IMR-90 (cell line): ENCODE measurements around the gene EOLA2. TPM values are rescaled to one million over a fixed set of nuclear protein-coding genes. Genes with fewer than 3 reads are reported as not detected.

Source experiments
- ATAC-seq: fragments of 200-7000 bp; cut with Tn5 transposase; 2 replicates; pipeline ENCODE4 v1.9.1; 2020; ENCODE audit warnings: low read depth, mild to moderate bottlenecking, moderate library complexity
- BruUV-seq: library from RNA; stranded (reverse); fragments of 400-500 nt; replicated peaks from 2 replicates; lab custom pipeline; 2021; lab: Mats Ljungman, UMichigan
- CTCF ChIA-PET: fragments of 300-600 bp; formaldehyde crosslinking; extraction: SDS; loops from one replicate; lab custom pipeline; 2021; ENCODE audit warnings: antibody characterized with exemption; lab: Yijun Ruan, JAX
- POLR2A ChIA-PET: fragments of 300-600 bp; sonication (Branson Sonifier 250); formaldehyde crosslinking; loops from one replicate; lab custom pipeline; 2022; ENCODE audit warnings: antibody characterized with exemption; ENCODE audit not compliant: unreplicated experiment; lab: Charles Lee
- DNase-seq: peaks from one replicate; pipeline ENCODE4 v3.0.0; 2013
- H2AFZ ChIP-seq: replicated peaks from 2 replicates; pipeline ENCODE3; 2013; ENCODE audit warnings: low read length, mild to moderate bottlenecking; ENCODE audit not compliant: poor library complexity
- H2AK5ac ChIP-seq: 2 replicates; pipeline ENCODE4 v1.6.1; 2013; ENCODE audit warnings: low read depth, low read length, inconsistent platforms
- H2AK9ac ChIP-seq: replicated peaks from 2 replicates; pipeline ENCODE3; 2013; ENCODE audit warnings: mild to moderate bottlenecking, low read depth, low read length, moderate library complexity; ENCODE audit not compliant: poor library complexity
- H2BK120ac ChIP-seq: 2 replicates; pipeline ENCODE4 v1.6.1; 2013; ENCODE audit warnings: low read depth, low read length, inconsistent platforms
- H2BK15ac ChIP-seq: 3 replicates; pipeline ENCODE4 v1.6.1; 2013; ENCODE audit warnings: low read depth, low read length, inconsistent platforms
- H2BK20ac ChIP-seq: 2 replicates; pipeline ENCODE4 v1.6.1; 2013; ENCODE audit warnings: low read depth, mild to moderate bottlenecking, inconsistent platforms, low read length, moderate library complexity
- H2BK5ac ChIP-seq: 2 replicates; pipeline ENCODE4 v1.6.1; 2013; ENCODE audit warnings: mild to moderate bottlenecking, low read depth, low read length, inconsistent platforms; ENCODE audit not compliant: poor library complexity, severe bottlenecking
- H3K14ac ChIP-seq: replicated peaks from 2 replicates; pipeline ENCODE4 v1.6.1; 2013; ENCODE audit warnings: low read depth, low read length, inconsistent platforms
- H3K18ac ChIP-seq: 2 replicates; pipeline ENCODE4 v1.6.1; 2013; ENCODE audit warnings: low read depth, low read length, control low read depth
- H3K23ac ChIP-seq: 2 replicates; pipeline ENCODE4 v1.6.1; 2013; ENCODE audit warnings: low read depth, low read length, inconsistent platforms
- H3K27ac ChIP-seq: 2 replicates; pipeline ENCODE4 v1.5.1; 2013; ENCODE audit warnings: mild to moderate bottlenecking, control low read depth, low read length; ENCODE audit not compliant: insufficient read depth
- H3K27me3 ChIP-seq: 2 replicates; pipeline ENCODE4 v1.6.1; 2013; ENCODE audit warnings: low read length; ENCODE audit not compliant: control insufficient read depth, insufficient read depth
- H3K36me3 ChIP-seq: 2 replicates; pipeline ENCODE4 v1.6.1; 2013; ENCODE audit warnings: low read length, mixed read lengths; ENCODE audit not compliant: control insufficient read depth, insufficient read depth
- H3K4ac ChIP-seq: 2 replicates; pipeline ENCODE4 v1.6.1; 2013; ENCODE audit warnings: low read depth, low read length, inconsistent platforms
- H3K4me1 ChIP-seq: 2 replicates; pipeline ENCODE4 v1.6.1; 2013; ENCODE audit warnings: low read length, mixed read lengths; ENCODE audit not compliant: control insufficient read depth, insufficient read depth
- H3K4me2 ChIP-seq: 2 replicates; pipeline ENCODE4 v1.6.1; 2013; ENCODE audit warnings: low read depth, mild to moderate bottlenecking, control low read depth, low read length, moderate library complexity
- H3K4me3 ChIP-seq: 2 replicates; pipeline ENCODE4 v1.5.1; 2013; ENCODE audit warnings: low read depth, mild to moderate bottlenecking, control low read depth, low read length, moderate library complexity; ENCODE audit not compliant: insufficient read depth
- H3K56ac ChIP-seq: 2 replicates; pipeline ENCODE4 v1.6.1; 2013; ENCODE audit warnings: low read length, inconsistent platforms; ENCODE audit not compliant: insufficient read depth; ENCODE audit errors: extremely low read depth
- H3K79me1 ChIP-seq, 2 experiments: 2 replicates each; pipeline ENCODE4 v1.6.1; 2013; ENCODE audit warnings: low read length in 2 of 2, inconsistent platforms in 1 of 2, low read depth in 1 of 2
- H3K9ac ChIP-seq: 2 replicates; pipeline ENCODE4 v1.6.1; 2013; ENCODE audit warnings: low read depth, low read length, control low read depth
- H3K9me1 ChIP-seq: 2 replicates; pipeline ENCODE4 v1.6.1; 2013; ENCODE audit warnings: low read length, inconsistent platforms; ENCODE audit not compliant: insufficient read depth
- H3K9me3 ChIP-seq: 2 replicates; pipeline ENCODE4 v1.6.1; 2013; ENCODE audit warnings: low read length; ENCODE audit not compliant: control insufficient read depth, insufficient read depth
- H4K20me1 ChIP-seq: 2 replicates; pipeline ENCODE4 v1.6.1; 2013; ENCODE audit warnings: low read length, inconsistent platforms; ENCODE audit not compliant: insufficient read depth
- H4K5ac ChIP-seq: 2 replicates; pipeline ENCODE4 v1.6.1; 2013; ENCODE audit warnings: mild to moderate bottlenecking, low read depth, low read length, control low read depth
- H4K8ac ChIP-seq, 2 experiments: 2 replicates each; pipeline ENCODE4 v1.6.1; 2013; ENCODE audit warnings: low read depth in 2 of 2, low read length in 2 of 2, control low read depth in 1 of 2, inconsistent platforms in 1 of 2
- H4K91ac ChIP-seq: 2 replicates; pipeline ENCODE4 v1.6.1; 2013; ENCODE audit warnings: low read depth, low read length, inconsistent platforms; ENCODE audit not compliant: insufficient read depth
- BHLHE40 ChIP-seq: fragments of 150-350 bp; IDR thresholded peaks from 2 replicates; pipeline ENCODE4 v1.6.1; 2016; ENCODE audit warnings: mild to moderate bottlenecking, low read depth, low read length
- CEBPB ChIP-seq: IDR thresholded peaks from 2 replicates; pipeline ENCODE4 v1.6.1; 2012; ENCODE audit warnings: low read depth, low read length, improper control_type of control experiment
- CHD1 ChIP-seq: IDR thresholded peaks from 2 replicates; pipeline ENCODE4 v1.6.1; 2012; ENCODE audit warnings: low read depth, low read length, improper control_type of control experiment
- CTCF ChIP-seq: conservative IDR thresholded peaks from 2 replicates; pipeline ENCODE4 v1.5.1; 2012; ENCODE audit warnings: mild to moderate bottlenecking, low read depth, low read length, improper control_type of control experiment
- ELK1 ChIP-seq: fragments of 150-350 bp; IDR thresholded peaks from 2 replicates; pipeline ENCODE4 v1.6.1; 2016; ENCODE audit warnings: low read depth, mild to moderate bottlenecking, low read length, moderate library complexity, borderline replicate concordance
- FOS ChIP-seq: fragments of 150-350 bp; IDR thresholded peaks from 2 replicates; pipeline ENCODE4 v1.6.1; 2016; ENCODE audit warnings: low read depth, low read length
- MAFK ChIP-seq: IDR thresholded peaks from 2 replicates; pipeline ENCODE4 v1.6.1; 2012; ENCODE audit warnings: low read depth, low read length, improper control_type of control experiment
- MAZ ChIP-seq: IDR thresholded peaks from 2 replicates; pipeline ENCODE4 v1.6.1; 2012; ENCODE audit warnings: low read depth, mild to moderate bottlenecking, low read length, improper control_type of control experiment, moderate library complexity, borderline replicate concordance
- NFE2L2 ChIP-seq: fragments of 150-350 bp; IDR thresholded peaks from 2 replicates; pipeline ENCODE4 v1.6.1; 2016; ENCODE audit warnings: low read depth, mild to moderate bottlenecking, low read length
- POLR2A ChIP-seq: IDR thresholded peaks from 2 replicates; pipeline ENCODE4 v1.6.1; 2012; ENCODE audit warnings: mild to moderate bottlenecking, low read depth, low read length
- RAD21 ChIP-seq: IDR thresholded peaks from 2 replicates; pipeline ENCODE4 v1.6.1; 2012; ENCODE audit warnings: low read length, improper control_type of control experiment
- RCOR1 ChIP-seq: IDR thresholded peaks from 2 replicates; pipeline ENCODE4 v1.6.1; 2012; ENCODE audit warnings: mild to moderate bottlenecking, low read length, improper control_type of control experiment; ENCODE audit not compliant: insufficient replicate concordance
- RFX5 ChIP-seq: IDR thresholded peaks from 2 replicates; pipeline ENCODE4 v1.8.0; 2012; ENCODE audit warnings: low read depth, mild to moderate bottlenecking, low read length, moderate library complexity
- SMC3 ChIP-seq: fragments of 150-350 bp; IDR thresholded peaks from 2 replicates; pipeline ENCODE4 v1.6.1; 2016; ENCODE audit warnings: low read depth, mild to moderate bottlenecking, antibody characterized with exemption, low read length, moderate library complexity
- USF2 ChIP-seq: fragments of 150-350 bp; IDR thresholded peaks from 2 replicates; pipeline ENCODE4 v1.6.1; 2017; ENCODE audit warnings: mild to moderate bottlenecking, antibody characterized with exemption, low read length, low read depth
- WGBS, 2 experiments: methylation state at CpG; one replicate each; pipeline versions ENCODE4 v1.1.5 to v1.1.7; 2013; ENCODE audit warnings: missing lambda C conversion rate in 2 of 2; ENCODE audit not compliant: insufficient read length in 1 of 2; ENCODE audit errors: extremely low coverage in 2 of 2; 5-methylcytosine and 5-hydroxymethylcytosine counted together
- dilution Hi-C: fragments of 300-500 bp; cut with HindIII; formaldehyde crosslinking; loops from one replicate; pipeline ENCODE4 v1.14.3; 2018; ENCODE audit warnings: low sequenced_read_pairs; ENCODE audit not compliant: unreplicated experiment
- in situ Hi-C: fragments of 300-500 bp; cut with MboI; formaldehyde crosslinking; loops from 3 replicates; pipeline ENCODE4 v1.14.3; 2019; ENCODE audit warnings: low sequenced_read_pairs, inconsistent platforms, mixed read lengths
- intact Hi-C: fragments of 100-400 bp; cut with micrococcal nuclease; formaldehyde crosslinking; loops from 2 replicates; pipeline ENCODE4 v1.10.0; 2022
- polyA plus RNA-seq, 3 experiments: library from polyadenylated mRNA; depleted of rRNA; stranded (reverse); fragments of >200 nt; gene quantifications; 2 replicates each; pipeline ENCODE4 v1.2.3, GENCODE V29; 2012; ENCODE audit warnings: low replicate concordance in 1 of 3
- total RNA-seq: library from RNA; depleted of rRNA; stranded (reverse); fragments of >200 nt; gene quantifications from 2 replicates; pipeline ENCODE4 v1.2.3, GENCODE V29; 2012

The EOLA2 gene
- total and polyA plus RNA-seq, 2 of the 4 experiments (the other 2 are of a cell fraction), result 23.7 to 46.5 TPM

GRCh38 chrX:149909324-149910177 is 28.7 kb downstream of the EOLA2 start:
- H3K18ac ChIP-seq, result no peak overlapping the region
- H2AFZ ChIP-seq, result no peak overlapping the region
- H3K36me3 ChIP-seq, result no peaks in the 10 kb centered on the region
- H2BK5ac ChIP-seq, result no peak overlapping the region
- no peak overlapping the region for H2AK9ac ChIP-seq
- no peaks in the 10 kb centered on the region for H4K20me1 ChIP-seq
- no peak overlapping the region for H3K23ac ChIP-seq
- H3K27me3 ChIP-seq, result no peaks in the 10 kb centered on the region
- dilution Hi-C loops, result no loop called here
- H4K8ac ChIP-seq, result no peak overlapping the region
- H4K91ac ChIP-seq, result no peak overlapping the region
- H3K9ac ChIP-seq, result no peak overlapping the region
- ATAC-seq (no peak), DNase-seq (no peak)
- intact Hi-C loops, result no loop called here
- H3K14ac ChIP-seq, result no peak overlapping the region
- H3K4me1 ChIP-seq, result no peaks in the 10 kb centered on the region
- ChIA-PET CTCF (no interaction called here), POLR2A (no interaction called here)
- H2BK20ac ChIP-seq, result no peak overlapping the region
- no peak overlapping the region for H3K4ac ChIP-seq
- no peak overlapping the region for H2BK120ac ChIP-seq
- H3K9me3 ChIP-seq, result no peaks in the 10 kb centered on the region
- H2BK15ac ChIP-seq, result no peak overlapping the region
- no TSS peak for BruUV-seq
- H3K56ac ChIP-seq, result no peak overlapping the region
- H4K5ac ChIP-seq, result no peak overlapping the region
- no CpG with 5 or more reads among the region's 4 CpGs for WGBS, 2 experiments
- H3K4me2 ChIP-seq, result no peak overlapping the region
- H3K4me3 ChIP-seq, result no peak overlapping the region
- no peak overlapping the region for H3K27ac ChIP-seq
- H2AK5ac ChIP-seq, result no peak overlapping the region
- H3K9me1 ChIP-seq, result no peaks in the 10 kb centered on the region; the same call in 1 of the 2 replicates
- H3K79me1 ChIP-seq, result no peaks in the 10 kb centered on the region
- in situ Hi-C loops, result no loop called here
- TF ChIP-seq CEBPB, result no peak
- TF ChIP-seq USF2, result no peak
- TF ChIP-seq RCOR1, result no peak
- no peak for TF ChIP-seq BHLHE40
- no peak for TF ChIP-seq SMC3
- no peak for TF ChIP-seq FOS
- no peak for TF ChIP-seq RFX5
- TF ChIP-seq MAFK, result no peak
- TF ChIP-seq NFE2L2, result no peak
- no peak for TF ChIP-seq CTCF
- TF ChIP-seq POLR2A, result no peak
- TF ChIP-seq ELK1, result no peak
- no peak for TF ChIP-seq MAZ
- no peak for TF ChIP-seq CHD1
- TF ChIP-seq RAD21, result no peak
